Measurements from ENCODE around the gene CTNNBL1. TPM values are rescaled to one million over a fixed set of nuclear protein-coding genes. Genes with fewer than 3 reads are reported as not detected.

Gene CTNNBL1
- total RNA-seq, 2 donors from 2014 or later, result 44.1 to 54.0 TPM

DNA sequence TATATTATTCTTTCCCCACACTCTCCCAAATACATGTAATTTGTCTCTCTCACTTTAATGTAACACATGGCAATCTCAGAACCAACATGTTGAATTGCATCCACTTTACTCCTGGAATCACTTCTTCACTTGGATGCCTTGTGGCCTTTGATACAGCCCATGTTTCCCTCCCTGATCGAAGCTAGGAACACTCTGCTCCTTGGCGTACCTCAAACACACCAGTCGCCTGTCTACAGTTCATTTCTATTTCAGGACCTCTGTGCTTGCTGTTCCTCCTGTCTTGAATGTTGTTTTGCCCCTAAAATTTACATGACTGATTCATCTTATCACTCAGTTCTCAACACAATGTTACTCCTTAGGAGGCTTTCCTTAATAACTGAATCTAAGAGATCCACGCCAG is 106.8 kb downstream of the CTNNBL1 start:
- intact Hi-C loops (cut with DNase I), result no loop called here
- no peak for DNase-seq (ENCODE audit: low spot score)

DNA sequence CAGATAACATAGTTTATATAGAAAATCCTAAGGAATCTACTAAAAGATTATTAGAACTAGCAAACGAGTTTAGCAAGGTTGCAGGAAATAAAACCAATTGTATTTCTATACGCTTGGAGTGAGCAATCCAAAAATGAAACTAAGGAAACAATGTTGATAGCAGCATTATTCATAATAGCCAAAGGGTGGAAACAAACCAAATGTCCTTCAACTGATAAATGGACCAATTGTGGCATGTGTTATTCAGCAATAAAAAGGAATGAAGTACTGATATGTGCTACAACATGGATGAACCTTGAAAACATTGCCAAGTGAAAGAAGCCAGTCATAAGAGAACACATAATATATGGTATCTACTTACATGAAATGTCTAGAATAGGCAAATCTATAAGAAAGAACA is 108.1 kb downstream of the CTNNBL1 start:
- no peak for DNase-seq (ENCODE audit: low spot score)
- intact Hi-C loops (cut with DNase I), result no loop called here

DNA sequence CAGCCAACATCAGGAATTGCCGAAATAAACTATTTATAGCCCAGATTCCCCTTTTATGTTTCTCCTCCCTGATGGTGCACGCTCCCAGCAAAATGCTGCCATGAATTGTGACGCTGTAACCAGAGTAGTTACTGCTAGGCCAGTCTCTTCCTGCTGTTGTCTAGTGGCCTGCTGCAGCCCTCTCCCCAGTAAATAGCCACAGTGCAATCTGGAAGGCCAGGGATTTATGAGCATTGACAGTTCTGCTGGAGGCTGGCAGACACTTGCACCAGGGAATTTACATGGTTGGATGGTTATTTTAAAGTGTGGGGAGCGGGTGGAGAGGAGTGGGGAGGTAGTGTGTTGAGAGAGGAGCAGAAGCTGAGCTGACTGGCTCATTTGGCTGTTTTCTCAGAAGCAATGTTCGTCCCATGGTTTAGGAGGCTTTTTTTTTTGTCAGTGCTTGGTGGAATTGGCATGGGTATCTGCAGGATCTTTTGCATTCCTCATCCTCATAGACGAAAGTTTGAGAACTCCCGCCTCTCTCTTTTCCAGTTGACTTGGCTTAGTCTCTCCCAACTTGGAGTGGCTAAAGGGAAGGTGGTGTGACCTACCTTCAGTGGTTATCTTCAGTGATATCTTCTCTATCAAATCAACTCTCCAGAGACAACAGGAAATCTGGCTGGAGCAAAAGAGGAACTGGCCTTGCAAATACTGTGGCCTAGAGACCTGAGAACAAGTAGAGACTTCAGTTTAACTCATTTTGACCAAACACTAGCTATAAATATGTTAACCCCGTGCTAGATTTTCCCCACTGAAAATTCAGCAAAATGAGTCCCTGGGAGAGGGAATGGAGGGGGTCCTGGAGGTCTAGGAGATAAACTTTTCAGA is 109.8 kb downstream of the CTNNBL1 start:
- intact Hi-C loops (cut with DNase I), result no loop called here
- no peak for DNase-seq (ENCODE audit: low spot score)

DNA sequence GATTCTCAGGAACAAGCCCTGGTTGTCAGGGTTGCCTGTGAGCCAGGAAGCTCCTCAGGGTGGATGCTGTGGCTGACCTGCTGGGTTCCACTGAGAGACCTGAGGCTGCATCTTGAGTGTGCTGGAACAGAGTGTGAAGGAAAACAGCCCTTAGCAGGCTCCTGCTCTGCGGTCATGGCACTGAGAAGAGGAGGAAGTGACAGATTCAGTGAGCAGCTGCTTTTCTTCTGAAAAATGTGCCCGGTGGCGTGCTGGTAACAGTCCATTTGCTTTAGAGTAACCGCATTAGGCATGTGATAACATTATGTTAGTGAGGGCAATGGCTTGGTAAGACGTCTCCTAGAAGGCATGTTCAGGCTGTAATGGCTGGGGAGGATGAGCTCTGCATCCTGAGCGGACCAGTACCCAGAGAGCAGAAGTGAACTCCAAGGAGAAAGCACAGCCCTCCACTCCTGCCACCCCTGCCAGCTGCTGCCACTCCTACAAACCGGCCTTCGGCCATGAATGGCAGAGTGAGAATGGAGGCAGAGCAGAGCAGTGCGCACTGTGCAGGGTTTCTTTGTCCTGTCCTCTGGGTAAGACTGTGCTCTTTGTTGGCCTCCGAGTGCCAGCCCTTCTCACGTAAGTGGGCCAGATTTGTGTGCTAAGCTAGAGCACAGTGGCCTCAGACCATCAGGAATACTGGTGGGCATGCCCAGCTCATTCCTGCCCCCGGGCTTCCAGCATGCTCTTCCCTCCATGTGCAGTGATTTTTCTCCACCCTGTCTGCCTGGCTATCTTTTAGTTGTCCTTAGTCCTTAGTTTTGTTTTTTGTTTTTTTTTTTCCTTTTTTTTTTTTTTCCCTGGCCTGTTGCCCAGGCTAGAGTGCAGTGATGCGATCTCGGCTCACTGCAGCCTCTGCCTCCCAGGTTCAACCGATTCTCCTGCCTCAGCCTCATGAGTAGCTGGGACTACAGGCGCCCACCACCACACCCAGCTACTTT is 111.0 kb downstream of the CTNNBL1 start:
- DNase-seq (ENCODE audit: low spot score), result no peak
- intact Hi-C loops (cut with DNase I), result no loop called here

DNA sequence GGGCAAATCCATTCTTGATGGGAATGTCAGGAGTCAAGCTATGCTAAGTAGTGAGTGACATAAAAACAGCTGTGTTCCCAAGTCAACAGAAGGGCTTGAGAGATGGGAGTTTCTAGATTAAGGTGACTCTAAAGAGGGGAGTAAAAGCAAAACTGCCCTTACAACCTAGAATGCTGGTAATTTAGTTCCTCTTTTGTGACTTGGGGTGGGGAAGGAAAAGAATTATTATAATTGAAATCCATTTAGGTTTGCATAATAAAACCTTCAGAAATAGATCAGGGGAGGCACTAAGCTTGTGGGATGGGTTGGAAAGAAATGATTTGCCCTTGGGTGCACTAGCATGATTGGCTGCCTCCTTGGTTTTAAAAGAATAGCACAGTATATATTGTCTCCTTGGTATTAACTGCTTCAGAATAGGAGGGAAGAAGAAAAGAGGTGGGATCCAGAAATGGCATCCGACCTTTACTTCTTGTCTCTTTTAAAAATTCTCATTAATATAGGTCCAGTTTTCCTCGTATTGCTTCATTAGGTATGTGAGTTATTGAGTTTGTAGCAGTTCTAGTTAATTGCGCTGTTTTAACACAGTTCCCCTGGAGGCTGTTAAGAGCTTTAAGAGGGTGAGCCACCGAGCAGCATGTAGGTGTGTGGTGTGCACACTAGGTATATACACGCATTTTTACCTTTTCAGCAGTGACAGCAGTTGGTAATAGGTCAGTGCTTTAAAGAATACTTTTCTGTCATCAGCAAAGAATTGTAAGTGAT is 113.8 kb downstream of the CTNNBL1 start:
- intact Hi-C loops (cut with DNase I), result no loop called here
- no peak for DNase-seq (ENCODE audit: low spot score)

DNA sequence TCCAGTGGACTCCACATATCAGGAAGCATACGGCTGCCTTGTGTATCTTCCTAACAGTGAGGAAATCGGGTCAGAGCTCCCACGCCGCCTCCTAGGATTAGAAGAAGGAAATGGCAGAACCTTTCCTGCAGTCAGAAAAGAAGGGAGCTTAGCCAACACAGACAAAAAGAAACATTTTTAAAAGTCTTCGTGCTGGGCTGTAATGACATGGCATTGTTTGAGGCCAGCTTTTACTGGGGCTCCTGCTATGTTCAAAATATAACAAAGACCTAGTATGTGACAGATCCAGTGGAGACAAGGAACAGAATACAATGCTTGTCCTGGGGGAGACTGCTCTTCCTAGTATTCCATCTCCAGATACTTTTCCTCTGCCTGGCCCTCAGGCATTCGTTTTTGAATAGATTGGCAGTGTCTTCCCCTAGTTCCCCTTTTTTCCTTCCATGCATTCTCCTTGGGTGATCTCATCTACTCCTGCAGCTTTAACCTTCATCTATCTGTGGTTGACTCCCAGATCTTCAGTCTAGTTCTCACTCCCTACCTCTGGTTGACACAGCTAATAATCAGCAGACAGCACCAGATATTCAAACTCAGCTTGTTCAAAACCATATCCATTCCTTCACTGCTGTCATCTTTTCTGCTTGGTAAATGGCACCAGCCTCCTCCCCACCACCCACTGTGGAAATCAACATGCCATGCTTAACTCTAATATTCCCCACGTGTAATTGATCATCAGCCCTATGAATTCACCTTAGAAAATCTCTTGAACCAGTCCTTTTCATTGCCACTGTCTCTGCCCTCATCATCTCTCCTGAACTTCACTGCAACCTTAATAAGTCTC is 114.6 kb downstream of the CTNNBL1 start:
- intact Hi-C loops (cut with DNase I), result no loop called here
- DNase-seq (ENCODE audit: low spot score), result no peak

DNA sequence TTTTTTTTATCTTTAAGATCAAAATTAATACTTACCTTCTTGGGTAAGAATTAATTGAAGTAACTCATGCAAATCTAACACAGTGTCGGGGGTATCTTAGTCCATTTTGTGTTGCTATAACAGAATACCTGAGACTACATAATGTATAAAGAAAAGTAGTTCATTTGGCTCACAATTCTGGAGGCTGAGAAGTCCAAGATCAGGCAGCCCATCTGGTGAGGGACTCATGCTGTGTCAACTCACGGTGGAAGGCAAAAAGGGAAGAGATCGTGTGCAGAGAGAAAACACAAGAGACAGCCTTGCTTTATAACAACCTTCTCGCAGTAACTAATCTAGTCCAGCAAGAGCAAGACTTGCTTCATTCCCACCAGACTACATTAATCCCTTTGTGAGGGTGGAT is 116.2 kb downstream of the CTNNBL1 start:
- DNase-seq (ENCODE audit: low spot score), result no peak
- intact Hi-C loops (cut with DNase I), result no loop called here

DNA sequence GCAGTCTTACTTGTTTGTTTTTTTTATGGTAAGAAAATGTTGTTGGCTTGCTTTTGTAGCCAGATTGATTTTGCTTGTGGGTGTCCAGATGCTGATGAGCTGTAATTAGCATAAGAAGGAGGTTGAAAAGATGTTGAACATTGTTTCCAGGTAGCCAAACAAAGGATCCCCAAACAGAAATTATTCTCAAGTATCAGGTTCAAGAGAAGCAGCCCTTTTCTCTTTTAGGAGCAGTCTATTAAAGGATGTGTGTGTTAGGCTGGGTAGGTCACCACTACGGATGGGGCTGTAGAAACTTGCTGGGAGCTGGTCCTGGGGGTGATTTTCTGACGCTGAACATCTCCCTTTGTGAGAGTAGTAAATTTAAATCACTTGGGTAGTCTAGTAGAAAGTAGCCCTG is 122.2 kb downstream of the CTNNBL1 start:
- no peak for DNase-seq (ENCODE audit: low spot score)
- intact Hi-C loops (cut with DNase I), result no loop called here

DNA sequence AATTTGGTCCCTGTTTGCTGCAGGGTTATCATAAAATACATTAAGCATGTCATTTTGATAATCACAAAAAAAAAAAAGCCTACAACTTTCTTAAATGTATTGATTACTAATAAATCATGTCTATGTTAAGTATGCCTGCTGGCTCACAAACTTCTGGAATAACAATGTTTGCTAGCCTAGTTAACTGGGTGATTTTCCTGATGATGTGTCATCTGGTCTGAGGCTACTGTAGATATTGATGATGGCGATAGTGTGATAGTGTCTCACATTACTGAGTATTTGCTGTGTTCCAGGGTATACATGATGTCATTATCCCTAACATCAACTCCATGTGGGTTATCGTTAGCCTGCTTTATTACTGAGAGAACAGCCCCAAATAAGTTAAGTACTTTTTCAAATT is 122.9 kb downstream of the CTNNBL1 start:
- intact Hi-C loops (cut with DNase I), result no loop called here
- no peak for DNase-seq (ENCODE audit: low spot score)

DNA sequence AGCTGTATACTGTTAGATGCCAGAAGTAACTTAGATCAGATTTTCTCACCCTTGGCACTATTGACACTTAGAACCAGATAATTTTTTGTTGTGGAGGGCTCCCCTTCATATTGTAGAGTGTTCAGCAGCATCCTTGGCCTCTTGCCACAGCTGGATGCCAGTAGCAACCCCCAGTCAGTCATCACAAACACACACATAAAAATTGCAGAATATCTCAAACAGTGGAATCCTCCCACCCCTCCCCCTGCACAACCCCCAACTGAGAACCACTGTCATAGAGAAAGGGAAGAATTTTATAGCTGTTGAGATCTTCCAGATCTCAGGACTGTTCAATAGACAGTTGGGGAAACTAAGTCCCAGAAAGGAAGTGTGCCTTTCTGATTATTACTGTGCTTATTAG is 127.9 kb downstream of the CTNNBL1 start:
- no peak for DNase-seq (ENCODE audit: low spot score)
- intact Hi-C loops (cut with DNase I), result no loop called here

DNA sequence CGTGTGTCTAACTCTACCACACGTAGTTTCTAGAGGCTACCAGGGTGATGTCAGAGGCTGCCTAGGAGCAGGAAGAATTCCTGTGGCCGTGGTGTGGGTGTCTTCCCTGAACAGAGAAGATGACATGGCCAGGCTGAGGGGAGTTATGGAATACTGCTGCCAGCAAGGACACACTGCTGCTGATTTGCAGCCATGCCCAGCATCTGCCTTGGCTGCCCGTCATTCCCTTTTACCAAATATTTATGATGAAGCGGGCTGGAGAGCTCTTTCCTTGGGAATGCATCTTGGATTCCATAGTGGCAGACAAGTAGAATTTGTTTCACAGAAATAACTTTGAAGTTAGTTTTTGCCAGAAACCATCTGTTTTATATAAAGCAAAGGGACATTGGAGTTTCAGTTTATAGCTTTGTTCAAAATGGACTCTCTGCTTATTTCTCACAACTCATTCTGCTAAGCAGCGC is 128.3 kb downstream of the CTNNBL1 start:
- intact Hi-C loops (cut with DNase I), result no loop called here

DNA sequence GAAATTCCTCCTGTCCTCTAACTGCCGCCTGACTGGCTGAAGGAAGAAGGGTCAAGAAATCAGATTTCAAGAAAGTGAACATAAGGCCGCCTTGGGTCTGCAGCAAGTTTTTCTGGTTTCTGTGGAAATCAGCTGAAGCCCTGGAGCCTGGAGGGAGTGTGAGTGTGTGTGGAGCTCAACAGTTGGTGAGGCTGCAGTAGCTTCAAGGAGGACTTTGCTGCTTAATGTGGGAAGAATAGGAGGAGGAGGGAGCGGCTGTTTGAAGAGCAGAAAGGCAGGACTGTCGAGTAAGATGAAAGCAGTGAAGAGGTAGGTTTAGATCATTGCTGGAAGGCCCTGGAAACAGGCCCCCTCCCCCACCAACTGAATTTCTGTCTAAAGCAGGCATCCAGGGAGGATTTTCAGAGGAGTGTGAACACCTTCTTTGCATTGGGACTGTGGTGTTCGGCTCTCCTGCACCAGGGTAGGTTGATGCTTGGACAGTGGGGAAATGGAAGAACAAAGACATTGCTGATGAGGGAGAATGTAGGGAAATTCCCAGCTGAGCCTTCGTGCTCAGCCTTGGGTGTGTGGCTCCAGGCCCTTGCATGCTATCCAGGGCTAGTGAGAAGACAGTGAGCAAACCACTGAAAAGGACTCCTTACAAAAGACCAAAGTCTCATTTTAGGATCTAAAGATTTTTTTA is 129.6 kb downstream of the CTNNBL1 start:
- intact Hi-C loops (cut with DNase I), result no loop called here
- DNase-seq (ENCODE audit: low spot score), result no peak

More for the DNA sequence above, 128.3 kb downstream of the CTNNBL1 start:
- DNase-seq (ENCODE audit: low spot score), result no peak

DNA sequence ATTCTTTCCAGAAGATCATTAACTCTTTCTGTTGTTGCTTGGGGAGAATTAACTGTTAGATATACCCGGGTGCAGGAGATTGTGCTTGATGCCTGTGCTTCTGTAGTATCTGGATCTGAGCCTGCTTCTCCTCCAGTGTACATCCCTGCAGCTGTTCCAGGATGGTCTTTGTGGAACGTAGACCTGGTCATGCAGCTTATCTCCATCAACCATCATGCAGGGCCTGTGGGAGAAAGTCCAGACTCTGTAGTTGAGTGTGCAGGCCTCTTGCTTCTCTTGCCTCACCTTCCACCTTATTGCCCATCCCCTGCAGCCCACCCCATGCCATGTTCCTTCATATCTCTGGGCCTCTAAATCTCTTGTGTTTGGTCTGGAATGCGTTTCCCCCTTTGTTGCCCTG is 133.8 kb downstream of the CTNNBL1 start:
- intact Hi-C loops (cut with DNase I), result no loop called here
- no peak for DNase-seq (ENCODE audit: low spot score)

DNA sequence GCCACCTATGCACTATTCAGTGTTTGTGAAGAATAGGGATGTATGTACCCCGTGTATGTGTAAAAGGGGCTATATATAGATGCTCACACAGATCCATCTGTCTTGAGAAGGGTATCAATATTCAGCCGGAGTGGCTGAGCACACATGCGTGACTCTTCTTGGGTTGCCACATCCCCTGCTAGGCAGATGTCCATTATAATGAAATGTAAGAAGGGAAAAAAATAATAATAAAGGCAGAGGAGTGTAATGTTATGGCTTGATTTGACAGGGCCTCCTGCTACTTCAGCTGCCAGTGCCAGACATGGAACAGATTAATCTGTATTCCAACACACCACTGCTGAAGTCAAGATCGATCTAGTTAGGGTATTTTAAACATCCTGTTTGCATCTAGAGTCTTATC is 134.9 kb downstream of the CTNNBL1 start:
- intact Hi-C loops (cut with DNase I), result no loop called here
- DNase-seq (ENCODE audit: low spot score), result no peak

DNA sequence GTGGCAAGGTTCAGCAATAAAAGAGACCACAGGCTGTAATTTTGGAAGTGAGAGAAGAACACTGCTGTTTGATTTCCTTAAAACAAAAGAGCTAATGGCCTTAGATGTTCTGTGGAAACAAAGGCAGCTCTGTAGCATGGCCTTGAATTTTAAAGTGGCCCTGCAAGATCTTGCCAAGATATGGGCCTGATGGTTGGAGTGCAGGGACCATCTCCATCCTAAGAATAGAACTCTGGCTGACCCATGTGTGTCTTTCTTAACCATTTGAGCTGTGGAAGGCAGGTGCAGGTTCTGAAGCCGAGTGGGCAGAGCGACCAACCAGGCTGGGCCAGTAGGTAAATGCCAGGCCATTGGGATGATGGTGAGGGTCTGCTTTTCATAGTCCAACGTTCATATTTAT is 135.3 kb downstream of the CTNNBL1 start:
- DNase-seq (ENCODE audit: low spot score), result no peak
- intact Hi-C loops (cut with DNase I), result no loop called here

DNA sequence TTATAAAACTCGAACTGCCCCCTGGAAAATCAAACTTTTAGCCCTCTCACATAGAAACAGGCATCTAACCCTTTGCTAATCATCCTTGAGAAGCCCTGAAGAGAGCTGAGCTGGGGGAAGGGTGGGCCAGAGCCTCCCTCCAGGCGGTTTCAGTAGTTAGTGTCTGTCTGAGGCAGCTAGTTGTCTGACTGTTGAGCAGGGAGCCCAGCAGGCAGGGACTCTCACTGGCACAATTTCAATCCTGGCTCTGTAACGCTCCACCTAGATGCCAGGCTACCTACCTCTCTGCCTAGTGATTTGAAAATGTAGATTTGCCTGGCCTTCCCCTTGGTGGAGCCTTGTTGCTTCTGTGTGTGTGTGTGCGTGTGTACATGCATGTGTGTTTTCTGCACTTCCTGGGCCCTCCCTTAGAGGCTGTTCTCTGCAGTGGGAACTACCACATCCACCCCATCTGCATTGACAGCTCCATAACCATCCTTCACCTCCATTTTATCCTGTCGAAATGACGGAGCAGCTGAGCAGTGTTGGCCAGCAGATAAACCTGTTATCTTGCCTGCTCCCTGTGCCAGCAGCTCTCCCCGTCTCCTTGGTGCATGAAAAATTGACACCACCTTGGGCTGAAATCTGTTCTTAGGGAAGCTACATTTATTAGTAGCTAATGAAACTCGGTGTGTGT is 139.5 kb downstream of the CTNNBL1 start:
- no peak for DNase-seq (ENCODE audit: low spot score)
- intact Hi-C loops (cut with DNase I), result no loop called here

DNA sequence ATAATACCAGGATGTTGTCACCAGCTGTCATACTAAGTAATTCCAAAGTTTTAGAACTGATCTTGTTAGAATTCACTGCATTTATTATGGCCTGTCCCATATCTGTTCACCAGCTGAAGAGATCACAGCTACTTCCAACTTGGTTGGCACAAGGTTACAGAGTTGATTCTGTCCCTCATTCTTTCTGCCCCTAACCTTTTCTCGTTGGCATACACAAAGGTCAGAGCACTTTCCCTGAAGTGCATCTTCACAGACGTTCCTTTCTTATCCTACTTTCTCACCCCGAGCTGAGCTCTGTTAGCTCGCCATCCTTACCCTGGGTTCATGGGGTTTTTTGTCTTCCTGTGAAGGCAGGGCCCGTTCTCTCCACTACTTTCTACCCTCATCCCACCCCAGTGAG is 143.1 kb downstream of the CTNNBL1 start:
- DNase-seq (ENCODE audit: low spot score), result no peak
- intact Hi-C loops (cut with DNase I), result no loop called here

DNA sequence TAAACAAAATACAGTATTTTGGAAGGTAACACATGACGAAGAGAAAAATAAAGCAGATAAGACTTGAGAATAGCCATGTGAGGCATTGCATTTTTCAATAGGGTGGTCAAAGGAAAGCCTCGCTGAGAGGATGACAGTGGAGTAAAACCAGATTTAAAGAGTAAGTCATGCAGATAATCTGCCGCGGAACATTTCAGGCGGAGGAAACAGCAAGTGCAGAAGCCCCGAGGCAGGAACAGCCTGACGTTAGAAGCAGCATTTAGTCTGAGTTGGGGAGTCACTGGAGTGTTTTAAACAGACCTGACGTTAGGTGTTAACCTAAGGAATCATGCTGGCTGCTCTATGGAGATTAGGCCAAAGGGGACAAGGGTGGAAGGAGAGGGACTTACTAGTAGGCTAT is 144.1 kb downstream of the CTNNBL1 start:
- intact Hi-C loops (cut with DNase I), result no loop called here
- no peak for DNase-seq (ENCODE audit: low spot score)

All from posterior vena cava (tissue), 2 donors.